Measurements from ENCODE around the gene ECEL1. TPM values are rescaled to one million over a fixed set of nuclear protein-coding genes. Genes with fewer than 3 reads are reported as not detected.

Gene ECEL1, protein sequence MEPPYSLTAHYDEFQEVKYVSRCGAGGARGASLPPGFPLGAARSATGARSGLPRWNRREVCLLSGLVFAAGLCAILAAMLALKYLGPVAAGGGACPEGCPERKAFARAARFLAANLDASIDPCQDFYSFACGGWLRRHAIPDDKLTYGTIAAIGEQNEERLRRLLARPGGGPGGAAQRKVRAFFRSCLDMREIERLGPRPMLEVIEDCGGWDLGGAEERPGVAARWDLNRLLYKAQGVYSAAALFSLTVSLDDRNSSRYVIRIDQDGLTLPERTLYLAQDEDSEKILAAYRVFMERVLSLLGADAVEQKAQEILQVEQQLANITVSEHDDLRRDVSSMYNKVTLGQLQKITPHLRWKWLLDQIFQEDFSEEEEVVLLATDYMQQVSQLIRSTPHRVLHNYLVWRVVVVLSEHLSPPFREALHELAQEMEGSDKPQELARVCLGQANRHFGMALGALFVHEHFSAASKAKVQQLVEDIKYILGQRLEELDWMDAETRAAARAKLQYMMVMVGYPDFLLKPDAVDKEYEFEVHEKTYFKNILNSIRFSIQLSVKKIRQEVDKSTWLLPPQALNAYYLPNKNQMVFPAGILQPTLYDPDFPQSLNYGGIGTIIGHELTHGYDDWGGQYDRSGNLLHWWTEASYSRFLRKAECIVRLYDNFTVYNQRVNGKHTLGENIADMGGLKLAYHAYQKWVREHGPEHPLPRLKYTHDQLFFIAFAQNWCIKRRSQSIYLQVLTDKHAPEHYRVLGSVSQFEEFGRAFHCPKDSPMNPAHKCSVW
- not detected in 2 replicates for total RNA-seq

DNA sequence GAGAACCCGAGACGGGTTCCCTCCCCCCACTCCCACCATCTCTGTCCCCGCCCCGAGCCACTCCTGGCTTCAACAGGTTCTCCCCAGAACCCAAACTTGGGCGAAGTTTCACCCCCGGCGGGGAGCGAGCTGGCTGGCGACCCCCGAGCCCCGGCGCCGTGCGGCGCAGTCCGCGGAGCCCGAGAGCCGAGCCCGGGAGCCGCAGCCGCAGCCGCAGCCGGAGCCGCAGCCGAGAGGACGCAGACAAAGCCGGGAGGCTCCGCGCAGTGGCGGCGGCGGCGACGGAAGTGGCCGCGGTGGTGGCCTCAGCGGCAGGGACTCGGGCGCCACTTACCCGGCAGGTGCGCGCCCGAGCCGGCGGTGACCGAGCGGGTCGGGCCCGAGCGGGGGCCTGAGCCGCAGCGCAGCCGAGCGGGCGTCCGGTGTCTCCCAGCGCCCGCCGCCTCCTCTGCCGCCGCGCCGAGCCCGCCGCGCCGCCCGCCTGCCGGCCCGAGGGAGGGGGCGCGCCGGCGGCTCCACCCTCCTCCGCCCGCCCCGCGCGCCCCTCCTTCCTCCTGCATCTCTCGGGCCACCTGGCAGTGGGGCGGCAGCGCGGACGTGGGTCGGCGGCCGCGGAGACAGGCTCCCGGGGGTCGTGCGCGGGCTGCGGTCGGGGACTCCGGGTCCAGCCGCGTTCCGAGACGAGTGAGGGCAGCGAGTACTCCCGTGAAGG is at the start of gene ECEL1:
Gene ECEL1, minus strand, starts transcription at position 450 of the 712 bp plus-strand sequence. CDS start 1,181 bp downstream, outside the sequence.

DNA sequence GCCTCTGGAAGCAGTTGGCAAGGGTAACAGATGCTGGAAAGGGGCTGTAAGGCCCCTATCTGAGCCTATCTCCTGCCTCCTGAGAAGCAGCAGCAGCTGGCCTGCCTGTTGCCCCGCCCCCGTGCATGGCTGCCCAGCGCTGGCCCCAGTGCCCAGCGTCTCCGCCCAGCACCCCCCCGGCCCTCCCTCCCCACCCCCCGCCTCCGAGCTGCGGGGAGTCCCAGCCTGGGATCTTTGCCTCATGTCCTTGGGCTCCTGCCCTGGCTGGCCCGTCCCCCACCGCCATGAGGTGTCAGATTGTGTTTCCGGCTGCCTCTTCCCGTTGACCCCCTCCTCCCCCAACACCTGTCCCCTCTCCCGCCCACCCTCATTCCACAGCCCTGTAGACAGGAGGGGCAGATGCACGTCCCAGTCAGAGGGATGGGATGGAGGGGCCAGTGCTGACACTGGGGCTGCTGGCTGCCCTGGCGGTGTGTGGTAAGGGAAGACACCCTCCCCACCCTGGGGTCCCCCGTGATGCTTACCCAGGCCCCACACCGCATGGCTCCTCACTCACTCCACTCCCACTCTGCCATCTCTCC is 38.2 kb upstream of the ECEL1 start, which contains the start of gene CHRND:
Gene CHRND, plus strand, starts transcription at position 370 of the 581 bp plus-strand sequence. Its CDS starts 56 bp downstream, at position 426.

DNA sequence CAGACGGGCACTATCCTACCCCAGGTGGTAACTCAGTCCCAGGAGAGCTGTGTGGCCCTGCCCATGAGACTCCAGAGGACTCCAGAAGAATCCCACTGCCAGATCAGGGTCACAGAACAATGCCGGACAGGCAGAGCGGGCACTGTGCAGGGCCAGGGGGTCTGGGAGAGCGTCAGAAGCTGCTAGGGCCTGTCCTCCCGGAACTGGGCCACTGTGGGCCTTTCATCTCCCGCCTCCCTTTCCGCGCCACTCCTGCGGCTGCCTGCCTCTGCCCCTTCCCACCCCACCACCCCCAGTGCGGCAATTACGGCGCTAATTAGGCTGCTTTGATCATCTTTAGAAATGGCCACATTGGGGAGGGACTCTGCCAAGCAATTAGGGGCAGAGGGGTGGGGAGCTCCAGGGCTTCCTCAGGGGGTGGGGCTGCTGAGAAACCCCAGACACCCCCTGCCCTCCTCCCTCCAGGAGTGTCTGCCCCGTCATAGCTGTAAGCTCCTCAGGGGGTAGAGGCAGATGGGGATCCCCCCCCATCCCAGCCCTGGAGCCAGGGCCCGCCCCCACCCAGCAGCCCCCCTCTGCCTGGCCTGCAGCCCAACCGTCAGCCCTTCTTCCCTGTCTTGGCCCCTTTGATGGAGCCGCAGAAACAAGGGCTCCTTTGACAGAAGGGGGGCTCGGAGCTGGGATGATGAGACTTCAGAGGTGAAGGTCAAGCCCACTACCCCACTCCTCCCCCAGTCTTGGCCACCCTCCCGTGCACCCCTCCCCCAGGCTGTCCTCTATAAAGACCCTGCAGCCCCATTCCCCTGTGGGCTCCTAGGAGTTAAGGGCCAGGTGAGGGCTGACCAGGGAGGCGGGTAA is 32.2 kb upstream of the ECEL1 start, which contains the start of gene PRSS56:
Gene PRSS56, plus strand, starts transcription at position 808 of the 858 bp plus-strand sequence. CDS start 211 bp downstream, outside the sequence.

DNA sequence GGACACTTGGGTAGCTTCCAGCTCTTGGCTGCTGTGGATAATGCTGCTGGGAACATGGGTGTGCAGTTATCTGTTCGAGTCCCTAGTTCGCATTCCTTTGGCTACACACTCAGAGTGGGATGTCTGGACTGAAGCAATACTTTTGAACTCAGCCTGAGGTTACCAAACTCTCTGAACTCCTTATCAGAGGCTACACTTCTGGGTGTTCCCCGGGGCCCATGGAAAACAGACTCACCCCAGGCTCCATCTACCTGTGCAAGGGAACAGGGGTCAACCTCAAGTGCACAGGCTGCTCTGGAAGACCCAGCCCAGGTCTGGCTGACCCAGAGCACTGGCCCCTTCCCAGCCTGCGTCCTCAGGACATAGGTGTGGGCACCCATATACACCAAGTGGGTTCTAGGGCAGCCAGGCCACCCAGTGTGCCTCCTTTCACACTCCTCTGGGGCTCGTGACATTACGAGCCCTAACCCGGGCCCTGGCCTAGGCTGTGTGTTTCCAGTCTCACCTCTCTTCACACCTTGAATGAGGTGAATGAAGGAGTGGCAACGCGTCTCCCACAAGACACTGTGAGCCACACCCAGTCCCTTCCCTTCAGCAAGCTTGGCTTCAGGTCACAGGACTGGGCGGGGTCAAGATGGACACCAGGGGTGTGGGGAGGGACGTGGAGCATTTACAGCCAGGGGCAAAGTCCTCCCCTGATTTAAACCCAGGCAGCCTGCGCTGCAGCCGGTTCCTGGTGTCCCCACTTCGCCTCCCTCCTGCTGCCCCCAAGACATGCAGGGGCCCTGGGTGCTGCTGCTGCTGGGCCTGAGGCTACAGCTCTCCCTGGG is 32.0 kb downstream of the ECEL1 start, which contains the start of gene ALPI:
Gene ALPI, plus strand, starts transcription at position 728 of the 830 bp plus-strand sequence. Its CDS starts 47 bp downstream, at position 775.

Other genes with a start within 250 kb of the ECEL1 start
- under 0.01 TPM in 1 of 2 replicates, not detected in the other for gene ALPP, start 109.1 kb downstream of the ECEL1 start, total RNA-seq
- not detected in 2 replicates for gene ALPG, start 81.0 kb downstream of the ECEL1 start, total RNA-seq
- not detected in 2 replicates for gene ALPI, start 31.7 kb downstream of the ECEL1 start, total RNA-seq
- not detected in 2 replicates for gene PRSS56, start 32.6 kb upstream of the ECEL1 start, total RNA-seq
- gene CHRND, start 38.3 kb upstream of the ECEL1 start, total RNA-seq: not detected in 2 replicates
- not detected in 2 replicates for gene CHRNG, start 51.9 kb upstream of the ECEL1 start, total RNA-seq
- gene TIGD1, start 62.7 kb upstream of the ECEL1 start, total RNA-seq: 5.4 and 5.5 TPM in 2 replicates
- gene EIF4E2, start 62.9 kb upstream of the ECEL1 start, total RNA-seq: 70.0 and 91.8 TPM in 2 replicates
- 0.14 and 0.22 TPM in 2 replicates for gene EFHD1, start 145.8 kb upstream of the ECEL1 start, total RNA-seq
- gene GIGYF2, start 209.5 kb upstream of the ECEL1 start, total RNA-seq: 53.0 and 55.5 TPM in 2 replicates